DMS153 treated with DMSO at 0.1 percent for 48 hours (cell line): ENCODE results near the gene MAG.
"Not testable (repeated sequence)": the region's sequence is repeated elsewhere in the genome, so short reads cannot be mapped to it uniquely, and the experiment has no call there.

Experiments
- DNase-seq: peaks from one replicate; lab custom pipeline; 2025; ENCODE audit not compliant: unreplicated experiment; lab: John Stamatoyannopoulos, UW

Gene MAG

DNA sequence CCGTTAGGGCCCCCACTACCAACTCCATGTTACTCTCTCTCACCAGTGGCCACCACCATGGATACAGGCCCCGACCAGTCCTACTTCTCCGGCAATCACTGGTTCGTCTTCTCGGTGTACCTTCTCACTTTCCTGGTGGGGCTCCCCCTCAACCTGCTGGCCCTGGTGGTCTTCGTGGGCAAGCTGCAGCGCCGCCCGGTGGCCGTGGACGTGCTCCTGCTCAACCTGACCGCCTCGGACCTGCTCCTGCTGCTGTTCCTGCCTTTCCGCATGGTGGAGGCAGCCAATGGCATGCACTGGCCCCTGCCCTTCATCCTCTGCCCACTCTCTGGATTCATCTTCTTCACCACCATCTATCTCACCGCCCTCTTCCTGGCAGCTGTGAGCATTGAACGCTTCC lies 66.9 kb downstream of the MAG start:
- DNase-seq = not testable (repeated sequence)

DNA sequence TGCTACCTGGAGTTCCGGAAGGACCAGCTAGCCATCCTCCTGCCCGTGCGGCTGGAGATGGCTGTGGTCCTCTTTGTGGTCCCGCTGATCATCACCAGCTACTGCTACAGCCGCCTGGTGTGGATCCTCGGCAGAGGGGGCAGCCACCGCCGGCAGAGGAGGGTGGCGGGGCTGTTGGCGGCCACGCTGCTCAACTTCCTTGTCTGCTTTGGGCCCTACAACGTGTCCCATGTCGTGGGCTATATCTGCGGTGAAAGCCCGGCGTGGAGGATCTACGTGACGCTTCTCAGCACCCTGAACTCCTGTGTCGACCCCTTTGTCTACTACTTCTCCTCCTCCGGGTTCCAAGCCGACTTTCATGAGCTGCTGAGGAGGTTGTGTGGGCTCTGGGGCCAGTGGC lies 67.4 kb downstream of the MAG start:
- DNase-seq = not testable (repeated sequence)

DNA sequence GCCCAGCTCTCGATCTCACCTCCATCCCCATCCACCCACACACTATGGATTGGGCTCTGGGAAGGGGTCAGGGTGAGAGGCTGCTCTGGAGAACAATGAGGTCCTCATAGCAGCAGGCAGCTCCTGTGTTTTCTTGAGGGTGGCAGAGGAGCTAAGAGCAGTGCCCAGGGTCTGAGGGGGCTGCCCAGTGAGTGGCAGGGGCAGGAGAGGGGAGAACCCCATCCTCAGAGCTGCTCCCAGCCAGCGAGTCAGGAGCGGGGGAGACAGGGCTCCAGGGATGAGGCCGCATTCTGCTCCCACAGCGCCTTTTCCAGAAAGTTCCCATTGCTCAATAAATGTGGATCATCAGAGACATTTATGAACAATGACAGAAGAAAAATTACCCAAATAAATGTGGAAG lies 68.1 kb downstream of the MAG start:
- not testable (repeated sequence) for DNase-seq

DNA sequence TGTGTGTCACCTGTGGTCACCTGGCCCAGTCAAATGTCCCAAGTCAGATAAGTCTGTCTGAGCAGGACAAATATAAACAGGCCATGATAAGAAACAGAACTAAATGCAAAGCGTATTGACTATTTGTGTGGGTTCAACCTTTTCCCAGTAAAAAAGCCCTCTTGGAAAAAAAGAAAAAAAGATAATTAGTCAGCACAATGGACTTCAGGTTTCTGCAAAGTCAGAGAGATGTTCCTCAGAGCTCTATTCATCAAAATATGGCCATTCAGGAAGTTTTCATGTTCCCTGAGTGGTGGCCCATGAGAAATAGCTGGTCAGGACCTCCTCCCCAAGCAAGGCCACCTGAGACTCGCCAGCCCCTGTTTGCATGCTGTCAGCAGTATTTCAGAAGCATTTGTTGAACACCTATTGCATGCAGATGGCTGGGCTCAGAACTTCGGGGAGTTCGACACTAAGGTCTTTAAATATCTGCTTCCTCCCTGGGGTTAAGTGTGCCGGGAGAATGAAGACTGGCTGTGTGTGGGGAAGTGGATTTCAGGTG lies 69.0 kb downstream of the MAG start:
- DNase-seq = no peak

DNA sequence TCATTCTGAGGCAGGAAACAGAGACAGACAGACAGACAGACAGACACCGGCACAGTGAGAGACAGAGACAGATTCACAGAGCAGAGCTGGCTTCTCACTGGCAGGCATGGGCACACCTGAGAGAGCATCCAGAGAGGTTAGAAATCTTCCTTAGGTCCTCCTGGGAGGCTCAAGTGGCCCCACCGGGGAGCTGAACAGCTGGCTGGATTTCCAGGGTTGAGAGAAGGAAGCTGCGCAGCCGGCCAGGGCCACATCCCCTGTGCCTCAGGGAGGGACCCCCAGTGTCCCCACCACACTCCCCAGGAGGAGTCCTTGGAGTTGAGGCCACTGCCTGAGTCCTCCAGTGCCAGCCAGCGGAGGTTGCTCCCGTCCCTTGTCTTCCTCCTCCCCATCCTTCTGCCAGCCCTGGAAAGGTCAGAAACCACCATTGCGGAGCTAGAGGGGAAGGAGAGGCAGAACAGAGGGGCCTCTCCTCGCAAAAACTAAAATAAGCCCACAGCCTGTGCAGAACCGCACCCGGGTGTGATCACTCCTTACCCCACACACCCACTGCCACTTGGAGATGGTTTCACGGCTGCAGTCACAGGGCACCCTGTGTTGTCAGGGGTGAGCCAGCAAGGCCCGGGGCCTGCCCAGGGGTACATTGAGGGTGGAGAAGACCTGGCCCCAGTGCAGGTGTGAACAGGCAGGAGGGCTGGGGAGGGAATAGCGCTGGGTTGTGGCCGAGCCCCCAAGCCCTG lies 70.5 kb downstream of the MAG start:
- no peak for DNase-seq

DNA sequence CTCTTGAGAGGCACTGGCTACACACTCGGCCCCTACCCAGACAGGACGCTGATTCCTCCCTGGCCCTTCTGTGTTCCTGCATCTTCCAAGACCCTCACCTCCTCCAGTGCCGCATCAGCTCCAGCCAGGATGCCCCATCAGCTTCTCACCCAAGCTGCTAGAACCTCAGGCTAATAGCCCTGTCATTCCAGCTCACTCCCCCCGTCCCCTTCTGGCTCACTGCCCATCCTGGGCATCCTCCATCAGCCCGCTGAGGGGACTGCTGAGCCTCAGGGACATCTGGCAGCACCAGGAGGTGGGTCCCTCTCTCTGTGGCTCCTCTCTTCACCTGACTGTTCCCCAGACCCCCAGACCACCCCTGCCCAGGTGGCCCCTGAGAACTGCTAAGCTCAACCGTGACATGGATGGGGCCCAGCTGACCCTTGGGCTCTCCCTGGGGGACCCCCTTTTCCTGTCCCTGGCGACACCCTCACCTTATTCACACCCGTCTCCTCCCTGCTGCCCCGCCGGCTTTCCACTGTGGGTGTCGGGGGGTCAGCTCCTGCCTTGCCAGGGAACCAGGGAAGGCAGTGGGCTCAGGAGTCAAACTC lies 71.1 kb downstream of the MAG start:
- no peak for DNase-seq
